GM12875 (cell line): ENCODE data around the gene DAPK1.

Experiments used
- H3K4me3 ChIP-seq: one replicate; pipeline ENCODE4 v1.5.1; 2011; ENCODE audit warnings: low read depth, low read length, control low read depth
- CTCF ChIP-seq: IDR thresholded peaks from 2 replicates; pipeline ENCODE4 v1.5.1; 2011; ENCODE audit warnings: low read depth, mild to moderate bottlenecking, control low read depth, inconsistent platforms, low read length, moderate library complexity, borderline replicate concordance; ENCODE audit not compliant: insufficient read depth

Gene DAPK1

GRCh38 chr9:87592554-87593358 is 95.1 kb downstream of the DAPK1 start:
- no peak overlapping the region for H3K4me3 ChIP-seq
- TF ChIP-seq CTCF, result no peak

GRCh38 chr9:87593359-87593980 is 95.8 kb downstream of the DAPK1 start:
- TF ChIP-seq CTCF, result no peak
- H3K4me3 ChIP-seq, result no peak overlapping the region

- H3K4me3 ChIP-seq, result no peak overlapping the region
- TF ChIP-seq CTCF, result no peak
Measured at GRCh38 chr9:87594194-87594593, 96.5 kb downstream of the DAPK1 start.

- TF ChIP-seq CTCF, result no peak
- H3K4me3 ChIP-seq, result no peak overlapping the region
Measured at GRCh38 chr9:87594662-87595061, 97.0 kb downstream of the DAPK1 start.

GRCh38 chr9:87595610-87596009 is 97.9 kb downstream of the DAPK1 start:
- H3K4me3 ChIP-seq, result no peak overlapping the region
- TF ChIP-seq CTCF, result no peak

GRCh38 chr9:87596862-87597261 is 99.2 kb downstream of the DAPK1 start:
- H3K4me3 ChIP-seq, result no peak overlapping the region
- no peak for TF ChIP-seq CTCF
